Endothelial cell of umbilical vein (primary cell): ENCODE data around the gene SLC24A3. TPM values are rescaled to one million over a fixed set of nuclear protein-coding genes. Genes with fewer than 3 reads are reported as not detected.

Experiments used
- BruUV-seq: library from RNA; stranded (reverse); fragments of 400-500 nt; replicated peaks from 2 replicates; lab custom pipeline; 2021; lab: Mats Ljungman, UMichigan
- CTCF ChIA-PET: fragments of 300-600, 350-600 bp; sonication (Branson Sonifier 250); formaldehyde crosslinking; loops from one replicate; lab custom pipeline; 2021; ENCODE audit warnings: antibody characterized with exemption, inconsistent platforms; lab: Charles Lee
- POLR2A ChIA-PET: fragments of 300-600, 350-600 bp; sonication (Branson Sonifier 250); formaldehyde crosslinking; loops from one replicate; lab custom pipeline; 2021; ENCODE audit warnings: antibody characterized with exemption, inconsistent platforms; lab: Charles Lee
- DNase-seq: peaks from one replicate; pipeline ENCODE4 v3.0.0-alpha.2; 2011; ENCODE audit warnings: low read depth, low spot score
- FAIRE-seq: peaks from 2 replicates; lab custom pipeline; 2011; peaks lifted over from hg19 to GRCh38; lab: Jason Lieb, UNC
- H2AFZ ChIP-seq: 2 replicates; pipeline ENCODE4 v1.6.0; 2012; ENCODE audit warnings: low read depth, low read length, control low read depth, inconsistent platforms
- H3K27ac ChIP-seq: 2 replicates; pipeline ENCODE4 v1.5.1; 2011; ENCODE audit warnings: low read depth, mild to moderate bottlenecking, control low read depth, low read length, moderate library complexity; ENCODE audit not compliant: insufficient read depth
- H3K27me3 ChIP-seq, 2 experiments: 2 replicates each; pipeline versions ENCODE4 v1.6.0 to v1.6.1; 2011; ENCODE audit warnings: low read length in 2 of 2, mixed read lengths in 1 of 2; ENCODE audit not compliant: control insufficient read depth in 2 of 2, insufficient read depth in 2 of 2
- H3K36me3 ChIP-seq, 2 experiments: 2 replicates in 1 of 2; 3 replicates in 1 of 2; pipeline ENCODE4 v1.5.1; 2011; ENCODE audit warnings: low read length in 2 of 2, mild to moderate bottlenecking in 1 of 2, moderate library complexity in 1 of 2; ENCODE audit not compliant: control insufficient read depth in 2 of 2, insufficient read depth in 2 of 2; ENCODE audit errors: extremely low read depth in 1 of 2
- H3K4me1 ChIP-seq: 3 replicates; pipeline ENCODE4 v1.5.1; 2011; ENCODE audit warnings: mild to moderate bottlenecking, low read length; ENCODE audit not compliant: control insufficient read depth, insufficient read depth; ENCODE audit errors: extremely low read depth
- H3K4me2 ChIP-seq: 2 replicates; pipeline ENCODE4 v1.6.1; 2011; ENCODE audit warnings: low read length, control low read depth, mixed read lengths; ENCODE audit not compliant: insufficient read depth
- H3K4me3 ChIP-seq, 3 experiments: fragments of 200-600 bp in 1 of 3; sonication (generic), shearing (Covaris generic) in 1 of 3; replicated peaks in 1 of 3; 2 replicates each; pipeline ENCODE4 v1.5.1; 2011 to 2016; ENCODE audit warnings: control low read depth in 3 of 3, low read length in 3 of 3, mild to moderate bottlenecking in 2 of 3, inconsistent platforms in 1 of 3, low read depth in 1 of 3, moderate library complexity in 1 of 3; ENCODE audit not compliant: insufficient read depth in 1 of 3
- H3K79me2 ChIP-seq: 2 replicates; pipeline ENCODE4 v1.6.0; 2012; ENCODE audit warnings: low read length, inconsistent platforms; ENCODE audit not compliant: control insufficient read depth, insufficient read depth
- H3K9ac ChIP-seq: replicated peaks from 2 replicates; pipeline ENCODE3; 2011; ENCODE audit warnings: low read length, control low read depth; ENCODE audit not compliant: insufficient read depth; ENCODE audit errors: extremely low read depth
- H3K9me1 ChIP-seq: replicated peaks from 3 replicates; pipeline ENCODE4 v1.6.0; 2011; ENCODE audit warnings: mild to moderate bottlenecking, low read length; ENCODE audit not compliant: control insufficient read depth, insufficient read depth; ENCODE audit errors: extremely low read depth
- H3K9me3 ChIP-seq: replicated peaks from 2 replicates; pipeline ENCODE4 v1.5.1; 2012; ENCODE audit warnings: low read length, inconsistent platforms; ENCODE audit not compliant: control insufficient read depth, insufficient read depth
- H4K20me1 ChIP-seq: replicated peaks from 2 replicates; pipeline ENCODE3; 2011; ENCODE audit warnings: mild to moderate bottlenecking, low read length; ENCODE audit not compliant: control insufficient read depth, insufficient read depth; ENCODE audit errors: extremely low read depth
- EZH2 ChIP-seq: IDR thresholded peaks from 2 replicates; pipeline ENCODE4 v1.6.1; 2012; ENCODE audit warnings: borderline replicate concordance, low read depth, mild to moderate bottlenecking, moderate library complexity, low read length, inconsistent platforms; ENCODE audit not compliant: severe bottlenecking
- FOS ChIP-seq: IDR thresholded peaks from 2 replicates; pipeline ENCODE4 v1.6.1; 2011; ENCODE audit warnings: mild to moderate bottlenecking, low read length, moderate library complexity, borderline replicate concordance; ENCODE audit not compliant: insufficient read depth
- GATA2 ChIP-seq: IDR thresholded peaks from 2 replicates; pipeline ENCODE4 v1.7.0; 2011; ENCODE audit warnings: low read depth, mild to moderate bottlenecking, moderate library complexity, mixed read lengths, low read length; ENCODE audit not compliant: insufficient read length, insufficient read depth
- JUN ChIP-seq: IDR thresholded peaks from 2 replicates; pipeline ENCODE4 v1.6.1; 2011; ENCODE audit warnings: borderline replicate concordance, low read depth; ENCODE audit not compliant: insufficient read length, insufficient read depth
- MYC ChIP-seq: IDR thresholded peaks from one replicate; pipeline ENCODE4 v1.6.1; 2011; ENCODE audit warnings: mild to moderate bottlenecking, low read depth, low read length
- POLR2A ChIP-seq: IDR thresholded peaks from 2 replicates; pipeline ENCODE4 v1.6.1; 2012; ENCODE audit warnings: low read depth, mild to moderate bottlenecking, control low read depth, low read length
- POLR2AphosphoS5 ChIP-seq: IDR thresholded peaks from 2 replicates; pipeline ENCODE4 v1.6.1; 2012; ENCODE audit warnings: low read depth, mild to moderate bottlenecking, control low read depth, low read length, moderate library complexity; ENCODE audit not compliant: insufficient read depth
- dilution Hi-C: fragments of 300-500 bp; cut with MboI; formaldehyde crosslinking; loops from one replicate; pipeline ENCODE4 v1.15.0; 2019; ENCODE audit warnings: low sequenced_read_pairs; ENCODE audit not compliant: extremely low pct_ligation_motif_present
- intact Hi-C: fragments of 100-400 bp; cut with micrococcal nuclease; formaldehyde crosslinking; loops from one replicate; pipeline ENCODE4 v1.10.0; 2022
- polyA plus RNA-seq, 4 experiments: library from polyadenylated mRNA; depleted of rRNA in 3 of 4; stranded (reverse) in 3 of 4; unstranded in 1 of 4; fragments of >200 nt; gene quantifications; 2 replicates each; pipeline versions ENCODE4 v1.2.1 to v1.2.3, GENCODE V29; 2011 to 2012; ENCODE audit warnings: missing spikeins in 1 of 4
- total RNA-seq: library from RNA; stranded (reverse); gene quantifications from 2 replicates; pipeline ENCODE4 v1.2.3, GENCODE V29; 2021
- TF ChIP-seq, protein P1 (sequence below), 2 donors: IDR thresholded peaks; 1 replicate in 1 of 2; 2 replicates in 1 of 2; pipeline ENCODE4 v1.5.1; 2011; ENCODE audit warnings: low read length in 2 of 2, mild to moderate bottlenecking in 2 of 2, moderate library complexity in 2 of 2, control low read depth in 1 of 2, inconsistent platforms in 1 of 2, low read depth in 1 of 2; ENCODE audit not compliant: insufficient read depth in 1 of 2; ENCODE audit errors: extremely low read depth in 1 of 2
- TF ChIP-seq, protein P2 (sequence below): IDR thresholded peaks from 2 replicates; pipeline ENCODE4 v1.6.1; 2011; ENCODE audit not compliant: insufficient read depth, insufficient read length

The SLC24A3 gene
- total and polyA plus RNA-seq, 2 donors (not counting 3 experiments of a cell fraction or from before 2014, with no cell fraction given) = not detected

DNA sequence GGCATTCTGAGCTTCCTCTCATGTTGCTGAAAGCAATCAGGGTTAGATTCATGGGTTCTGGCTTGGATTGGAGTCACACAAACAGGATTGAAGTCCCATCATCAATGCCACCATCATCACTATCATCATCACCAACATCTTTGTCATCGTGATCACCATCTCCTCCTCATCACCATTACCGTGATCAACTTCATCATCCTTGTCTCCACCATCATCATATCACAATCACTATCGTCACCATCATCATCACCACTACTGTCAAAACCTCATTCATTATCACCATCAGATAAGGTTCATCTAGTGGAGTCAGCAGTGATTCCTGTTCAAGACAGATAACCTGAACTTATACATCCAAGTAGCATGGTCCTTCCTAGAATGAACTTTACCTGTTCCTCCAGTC is 351.8 kb downstream of the SLC24A3 start:
- CTCF ChIA-PET = no interaction called here
- H3K27ac ChIP-seq = no peak overlapping the region
- FAIRE-seq = no peak
- H3K79me2 ChIP-seq = no peaks in the 10 kb centered on the region
- dilution Hi-C loops = no loop called here
- H3K4me1 ChIP-seq = no peaks in the 10 kb centered on the region
- no peaks in the 10 kb centered on the region for H3K36me3 ChIP-seq
- H3K9ac ChIP-seq = no peak overlapping the region
- H3K4me3 ChIP-seq = no peak overlapping the region
- H3K9me3 ChIP-seq = no peaks in the 10 kb centered on the region
- POLR2A ChIA-PET = no interaction called here
- H2AFZ ChIP-seq = no peak overlapping the region
- BruUV-seq = no TSS peak
- no peaks in the 10 kb centered on the region for H4K20me1 ChIP-seq
- TF ChIP-seq, protein P1, sequence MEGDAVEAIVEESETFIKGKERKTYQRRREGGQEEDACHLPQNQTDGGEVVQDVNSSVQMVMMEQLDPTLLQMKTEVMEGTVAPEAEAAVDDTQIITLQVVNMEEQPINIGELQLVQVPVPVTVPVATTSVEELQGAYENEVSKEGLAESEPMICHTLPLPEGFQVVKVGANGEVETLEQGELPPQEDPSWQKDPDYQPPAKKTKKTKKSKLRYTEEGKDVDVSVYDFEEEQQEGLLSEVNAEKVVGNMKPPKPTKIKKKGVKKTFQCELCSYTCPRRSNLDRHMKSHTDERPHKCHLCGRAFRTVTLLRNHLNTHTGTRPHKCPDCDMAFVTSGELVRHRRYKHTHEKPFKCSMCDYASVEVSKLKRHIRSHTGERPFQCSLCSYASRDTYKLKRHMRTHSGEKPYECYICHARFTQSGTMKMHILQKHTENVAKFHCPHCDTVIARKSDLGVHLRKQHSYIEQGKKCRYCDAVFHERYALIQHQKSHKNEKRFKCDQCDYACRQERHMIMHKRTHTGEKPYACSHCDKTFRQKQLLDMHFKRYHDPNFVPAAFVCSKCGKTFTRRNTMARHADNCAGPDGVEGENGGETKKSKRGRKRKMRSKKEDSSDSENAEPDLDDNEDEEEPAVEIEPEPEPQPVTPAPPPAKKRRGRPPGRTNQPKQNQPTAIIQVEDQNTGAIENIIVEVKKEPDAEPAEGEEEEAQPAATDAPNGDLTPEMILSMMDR (IDR thresholded peaks at IDR 0.05; ENCODE audit: extremely low read depth in 1 of 2, insufficient read depth in 1 of 2, low read depth in 1 of 2, low read length in 2 of 2) = no peak
- TF ChIP-seq, protein P2, sequence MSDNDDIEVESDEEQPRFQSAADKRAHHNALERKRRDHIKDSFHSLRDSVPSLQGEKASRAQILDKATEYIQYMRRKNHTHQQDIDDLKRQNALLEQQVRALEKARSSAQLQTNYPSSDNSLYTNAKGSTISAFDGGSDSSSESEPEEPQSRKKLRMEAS = no peak
- TF ChIP-seq EZH2 (no peak), GATA2 (no peak), FOS (no peak), POLR2AphosphoS5 (no peak), POLR2A (no peak), JUN (no peak), MYC (no peak)
- intact Hi-C loops = no loop called here
- H3K9me1 ChIP-seq = no peaks in the 10 kb centered on the region
- no peak for DNase-seq
- H3K4me2 ChIP-seq = no peak overlapping the region
- no peaks in the 10 kb centered on the region for H3K27me3 ChIP-seq
